ENCODE data around the gene ASNSD1.

GRCh38 chr2:189709501-189710221 is 48.4 kb downstream of the ASNSD1 start:
- TF ChIP-seq CTCF (IDR thresholded peaks at IDR 0.05) (no peak), ZFX (IDR thresholded peaks at IDR 0.05; ENCODE audit: borderline replicate concordance) (no peak)

Data from 22Rv1 (cell line).